IPS DF 4.7 (cell line): ENCODE measurements around the gene CTNNA2.

ENCODE experiments used
- DNase-seq: peaks from one replicate; pipeline ENCODE4 v3.0.0-alpha.2; 2013; ENCODE audit warnings: low spot score; ENCODE audit errors: extremely low read depth

CTNNA2 gene

DNA sequence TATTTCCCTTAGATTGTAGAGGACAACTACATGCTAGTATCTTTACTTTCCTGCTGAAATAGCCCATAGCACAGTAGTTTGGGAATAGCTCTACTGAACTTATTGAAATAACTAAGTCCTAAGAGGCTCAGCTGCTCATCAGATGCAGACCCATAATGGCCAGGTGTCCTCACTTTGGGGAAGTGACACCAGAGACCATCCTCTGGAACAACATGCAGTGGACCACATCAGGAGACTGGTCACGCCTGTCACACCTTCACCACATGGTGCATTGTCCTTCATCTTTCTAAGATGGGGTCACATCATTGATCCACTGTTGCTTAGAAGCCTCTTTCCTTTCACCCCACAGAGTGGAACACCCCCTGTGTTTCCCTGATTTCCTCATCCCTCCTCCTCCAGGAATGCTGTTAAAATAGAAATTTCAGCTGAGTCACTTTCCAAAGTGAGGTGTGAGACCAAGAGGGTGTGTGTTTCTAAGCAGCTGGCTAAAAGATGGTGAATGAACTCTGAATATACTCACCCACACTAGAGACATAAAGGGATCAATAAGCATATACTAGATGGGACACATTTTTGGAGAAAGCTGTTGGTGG is 1006.9 kb downstream of the CTNNA2 start:
- DNase-seq = no peak

DNA sequence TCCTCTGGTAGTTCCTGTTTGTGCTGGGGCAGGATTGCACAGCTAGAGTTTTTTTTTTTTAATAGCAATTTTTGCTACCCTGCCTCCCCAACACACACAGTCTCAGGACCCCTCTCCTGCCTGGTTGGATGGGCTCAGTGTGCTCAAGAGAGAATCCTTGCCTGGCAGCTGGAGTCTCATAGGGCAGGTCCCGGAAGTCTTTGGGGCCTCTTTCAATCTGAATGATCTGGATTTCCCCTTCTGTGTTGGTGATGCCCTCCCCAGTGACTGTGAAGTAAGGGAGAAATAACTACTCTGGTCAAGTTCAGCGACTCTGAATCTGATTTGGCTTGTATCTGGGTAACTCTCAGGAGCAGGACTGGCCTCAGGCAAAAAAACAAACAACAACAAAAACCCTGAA is 1012.3 kb downstream of the CTNNA2 start:
- no peak for DNase-seq

GRCh38 chr2:80527119-80527518 is 1014.3 kb downstream of the CTNNA2 start:
- DNase-seq = no peak

DNA sequence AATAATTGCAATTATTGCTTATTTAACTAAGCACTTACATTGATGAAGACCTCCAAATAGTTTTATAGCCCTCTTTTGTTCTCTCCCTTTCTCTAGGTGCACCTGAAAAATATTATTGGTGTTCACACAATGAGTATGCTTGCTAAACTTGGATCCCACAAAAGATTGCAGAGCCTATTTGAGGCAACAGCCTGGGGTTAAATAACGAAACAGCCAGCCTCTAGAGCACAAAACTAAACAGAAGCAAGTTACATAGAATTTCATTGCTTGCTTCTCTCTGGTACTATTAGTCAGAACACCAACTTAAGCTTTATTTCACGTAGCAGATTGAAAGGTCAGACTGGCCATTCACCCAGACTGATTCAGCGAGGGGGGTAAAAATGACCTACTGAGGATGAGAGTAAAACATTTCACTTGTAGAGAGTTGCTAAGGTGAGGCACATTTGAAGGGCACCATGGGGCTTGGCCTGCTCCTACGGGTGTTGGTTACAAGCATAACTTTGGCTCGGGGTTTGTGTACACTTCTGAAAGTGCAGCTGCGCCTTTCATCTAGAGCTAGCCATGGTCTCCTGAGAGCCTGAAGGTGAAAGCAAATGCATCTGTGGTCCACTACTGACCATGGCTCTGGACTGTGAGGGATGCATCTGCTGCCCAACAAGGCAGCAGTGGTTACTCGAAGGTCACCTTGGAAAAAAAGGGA is 1016.8 kb downstream of the CTNNA2 start:
- DNase-seq = no peak

DNA sequence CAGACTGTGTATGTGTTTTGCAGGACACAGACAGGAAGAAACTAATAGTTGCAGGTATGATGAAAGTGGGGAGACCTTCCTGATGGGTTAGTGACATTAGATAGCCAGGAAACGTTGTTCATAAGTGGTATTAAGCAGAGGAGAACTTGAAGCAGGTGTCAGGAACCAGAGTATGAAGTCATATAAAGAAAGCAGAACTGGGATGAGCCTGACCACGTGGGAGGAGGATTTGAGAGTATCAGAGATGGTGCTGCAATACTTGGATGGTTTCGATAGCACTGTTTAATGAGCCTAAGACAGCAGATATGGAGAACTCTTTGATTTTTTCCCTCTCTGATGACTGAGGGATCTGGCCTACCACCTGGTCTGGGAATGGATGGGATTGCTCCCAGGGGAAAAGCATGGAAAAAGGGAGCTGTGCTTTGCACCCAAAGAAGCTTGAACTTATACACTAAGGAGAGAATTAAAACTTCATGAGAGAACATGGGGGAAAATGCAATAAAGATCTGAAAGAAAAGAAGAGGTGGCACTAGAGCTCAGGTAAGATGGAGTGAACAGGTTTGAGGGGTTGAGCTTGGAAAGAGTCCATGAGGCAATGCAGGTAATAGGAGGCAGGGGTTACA is 1017.7 kb downstream of the CTNNA2 start:
- no peak for DNase-seq

DNA sequence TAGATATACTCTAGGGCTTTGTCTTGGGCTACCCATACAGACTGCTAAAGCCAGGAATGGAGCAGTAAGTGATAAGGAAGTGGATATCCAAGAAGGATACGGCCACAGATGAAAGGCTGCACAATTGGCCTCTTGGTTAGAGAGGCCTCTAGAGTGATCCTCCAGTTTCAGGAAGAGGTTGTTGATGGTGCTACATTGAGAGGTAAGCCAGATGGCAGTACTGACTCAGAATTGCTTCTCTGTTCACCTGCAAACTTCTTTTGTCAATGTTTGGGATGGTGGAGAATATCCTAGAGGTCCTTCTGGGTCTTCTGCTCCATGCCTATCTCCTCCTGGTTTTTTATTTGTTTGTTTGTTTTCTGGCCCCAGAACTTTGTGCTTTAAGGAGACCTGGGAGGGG is 1018.5 kb downstream of the CTNNA2 start:
- no peak for DNase-seq

- DNase-seq = no peak
Measured at GRCh38 chr2:80545420-80546210, 1032.8 kb downstream of the CTNNA2 start.

- DNase-seq = no peak
Measured at GRCh38 chr2:80546766-80547165, 1033.9 kb downstream of the CTNNA2 start.

GRCh38 chr2:80547344-80547743 is 1034.5 kb downstream of the CTNNA2 start:
- no peak for DNase-seq

- DNase-seq = no peak
Measured at GRCh38 chr2:80548469-80548868, 1035.6 kb downstream of the CTNNA2 start.

GRCh38 chr2:80549901-80550300 is 1037.0 kb downstream of the CTNNA2 start:
- no peak for DNase-seq

- no peak for DNase-seq
Measured at GRCh38 chr2:80560326-80560725, 1047.5 kb downstream of the CTNNA2 start.

GRCh38 chr2:80568011-80568410 is 1055.2 kb downstream of the CTNNA2 start:
- DNase-seq = no peak

- DNase-seq = no peak
Measured at GRCh38 chr2:80573167-80573566, 1060.3 kb downstream of the CTNNA2 start.

- no peak for DNase-seq
Measured at GRCh38 chr2:80573950-80574349, 1061.1 kb downstream of the CTNNA2 start.

DNA sequence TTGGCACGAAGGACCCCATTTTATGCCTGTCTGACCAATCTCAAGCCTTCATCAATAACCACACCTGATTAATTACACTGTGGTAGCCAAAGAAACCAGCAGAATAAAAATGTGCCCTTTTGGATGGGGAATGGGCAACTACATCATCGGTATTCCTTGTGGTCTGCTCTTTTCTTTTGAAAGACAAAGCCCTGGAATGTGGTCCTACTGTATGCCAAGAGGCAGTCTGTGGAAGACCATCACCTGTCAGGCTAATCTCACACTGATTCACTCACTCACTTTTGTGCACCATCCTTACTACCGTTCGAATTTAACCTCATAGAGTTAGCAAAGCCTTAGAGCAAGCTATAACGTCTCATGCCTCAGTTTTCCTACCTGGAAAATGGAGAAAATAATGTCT is 1066.9 kb downstream of the CTNNA2 start:
- DNase-seq = no peak

DNA sequence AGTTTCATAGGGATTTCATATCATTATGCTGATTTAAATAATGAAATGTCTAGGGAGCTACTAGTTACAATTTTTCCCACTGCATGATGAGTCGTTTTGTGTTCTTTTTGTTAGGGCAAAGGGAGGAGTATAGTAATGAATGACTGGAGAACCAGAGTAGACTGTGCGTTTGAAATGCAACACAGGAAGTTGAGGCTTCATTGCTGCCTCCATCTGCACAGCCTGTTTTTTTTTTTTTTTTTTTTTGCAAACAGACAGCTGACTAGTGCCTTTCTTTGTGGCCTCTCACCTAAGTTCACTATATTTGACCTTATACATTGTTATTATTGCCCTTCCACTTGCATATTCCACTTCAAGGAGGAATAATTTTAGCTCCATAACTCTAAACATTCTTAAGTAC is 1078.4 kb downstream of the CTNNA2 start:
- no peak for DNase-seq

- DNase-seq = no peak
Measured at GRCh38 chr2:80592106-80592505, 1079.3 kb downstream of the CTNNA2 start.

GRCh38 chr2:80610108-80610507 is 1097.3 kb downstream of the CTNNA2 start:
- no peak for DNase-seq

- DNase-seq = no peak
Measured at GRCh38 chr2:80621656-80622055, 1108.8 kb downstream of the CTNNA2 start.

- DNase-seq = no peak
Measured at GRCh38 chr2:80624062-80624461, 1111.2 kb downstream of the CTNNA2 start.

- DNase-seq = no peak
Measured at GRCh38 chr2:80634590-80634989, 1121.7 kb downstream of the CTNNA2 start.
